ENCODE data around the gene FBRSL1. TPM values are rescaled to one million over a fixed set of nuclear protein-coding genes. Genes with fewer than 3 reads are reported as not detected.

Gene FBRSL1
- total and polyA plus RNA-seq, 9 of the 15 experiments (the other 6 are each of a cell fraction or from before 2014, with no cell fraction given): 0.24 to 129 (median 7.3) TPM

- peak; percentile 94 for FAIRE-seq
- TF ChIP-seq TCF3 (CRISPR knock-in tag; IDR thresholded peaks at IDR 0.05): peak; percentile 96
- no peak for TF ChIP-seq RERE (CRISPR knock-in tag; IDR thresholded peaks at IDR 0.05; ENCODE audit: borderline replicate concordance)
- TF ChIP-seq ARID2 (IDR thresholded peaks at IDR 0.05): no peak
- TF ChIP-seq MTA2 (IDR thresholded peaks at IDR 0.05; ENCODE audit: low read depth): peak; percentile 32; the same call in 1 of the 2 replicates
- 0 out of 4 replicates have a peak, but pooled peaks of 1 of the 2 experiments have one; percentile 31 for TF ChIP-seq TRIM24 (IDR thresholded peaks at IDR 0.05)
- 0 out of 2 replicates have a peak, but pooled peaks have one; percentile 20 for TF ChIP-seq FOXM1 (IDR thresholded peaks at IDR 0.05; ENCODE audit: low read depth)
- TF ChIP-seq FOXM1 (CRISPR knock-in tag; IDR thresholded peaks at IDR 0.05; ENCODE audit: low read depth): no peak
- 0 out of 2 replicates have a peak, but pooled peaks have one; percentile 16 for TF ChIP-seq SMAD4 (CRISPR knock-in tag; conservative IDR thresholded peaks at IDR 0.05)
- peak; percentile 93 for TF ChIP-seq CBFA2T3 (IDR thresholded peaks at IDR 0.05)
- no peak for TF ChIP-seq NUFIP1 (IDR thresholded peaks at IDR 0.05; ENCODE audit: partially characterized antibody)
- TF ChIP-seq PHTF2 (CRISPR knock-in tag; IDR thresholded peaks at IDR 0.05): no peak
- no peak for TF ChIP-seq FOXP1 (CRISPR knock-in tag; IDR thresholded peaks at IDR 0.05)
- no peak for TF ChIP-seq NONO (IDR thresholded peaks at IDR 0.05; ENCODE audit: low read depth in 2 of 2, low read length in 1 of 2)
- TF ChIP-seq IRF2 (CRISPR knock-in tag; IDR thresholded peaks at IDR 0.05): no peak
- no peak for TF ChIP-seq RBM15 (IDR thresholded peaks at IDR 0.05; ENCODE audit: insufficient read depth, low read length)
- TF ChIP-seq SRSF7 (optimal IDR thresholded peaks at IDR 0.05; ENCODE audit: low read depth, low read length): no peak
- peak; percentile 76 for TF ChIP-seq SMARCA4 (IDR thresholded peaks at IDR 0.05)
- TF ChIP-seq ZBTB7A (IDR thresholded peaks at IDR 0.05; ENCODE audit: borderline replicate concordance, control insufficient read depth, low read depth, low read length): peak; percentile 97
Observed at GRCh38 chr12:132494294-132495164, 4.6 kb downstream of the FBRSL1 start.

More at GRCh38 chr12:132494294-132495164, 4.6 kb downstream of the FBRSL1 start:
- H3K9ac ChIP-seq (ENCODE audit: insufficient read depth in 1 of 2, low read depth in 2 of 2, low read length in 2 of 2): peak overlapping the region; percentile 13 to 88; a peak in 3 of 4 replicates
- peak overlapping the region; percentile 79 for H3K4me2 ChIP-seq (ENCODE audit: insufficient read depth, low read length)
- H3K27me3 ChIP-seq (ENCODE audit: control insufficient read depth in 2 of 2, insufficient read depth in 2 of 2, low read length in 2 of 2): no peaks in the 10 kb centered on the region
- H3K9me1 ChIP-seq (ENCODE audit: control insufficient read depth, insufficient read depth, low read length): peaks cover 30% of the 10 kb centered on the region
- ATAC-seq: peak; percentile 70
- DNase-seq (ENCODE audit: extremely low read depth in 1 of 4, low spot score in 3 of 4): peak; percentile 63 to 84 (median 78)
- H3K4me1 ChIP-seq (replicated peaks in 1 of 2; ENCODE audit: control insufficient read depth in 2 of 2, insufficient read depth in 2 of 2, low read length in 2 of 2): peaks cover 35 to 94% of the 10 kb centered on the region in 2 experiments; a peak in 4 of 5 replicates
- WGBS (ENCODE audit: insufficient coverage, low coverage, missing lambda C conversion rate): 46% methylated on average over 22 of the region's 25 CpGs
- no peak overlapping the region for H2AFZ ChIP-seq (ENCODE audit: low read depth, low read length)
- peaks cover 33% of the 10 kb centered on the region; the same call in 2 of the 3 replicates for H3K36me3 ChIP-seq (ENCODE audit: control insufficient read depth, insufficient read depth, low read length)
- H4K20me1 ChIP-seq (replicated peaks; ENCODE audit: control insufficient read depth, insufficient read depth, low read length): peaks cover 84% of the 10 kb centered on the region
- ChIA-PET CTCF (ENCODE audit: low intra/inter-chr PET ratio) (no interaction called here), POLR2A (interaction anchor here (1.1 to 2.6 kb wide), 2 partner anchors 10 to 29 kb away, joined by 3 to 10 read pairs; no protein-coding TSS in a partner anchor)
- H3K9me3 ChIP-seq (replicated peaks; ENCODE audit: control insufficient read depth, insufficient read depth, low read depth, low read length): no peaks in the 10 kb centered on the region
- in situ Hi-C loops (cut with MboI) (no loop called here), intact Hi-C loops (cut with micrococcal nuclease) (no loop called here)
- no peak overlapping the region for H3K4me3 ChIP-seq
- H3K79me2 ChIP-seq (ENCODE audit: control insufficient read depth, insufficient read depth, low read length): peaks cover 92% of the 10 kb centered on the region
- BruUV-seq (replicated peaks): no TSS peak
- H3K27ac ChIP-seq (ENCODE audit: extremely low read depth, low read depth, low read length): peak overlapping the region; percentile 60
